Jurkat, Clone E6-1 (cell line): ENCODE measurements around the gene CCDC183.
"Not testable (repeated sequence)": the region's sequence is repeated elsewhere in the genome, so short reads cannot be mapped to it uniquely, and the experiment has no call there.

ENCODE experiments used
- DNase-seq: peaks from one replicate; pipeline ENCODE4 v3.0.0-alpha.2; 2011; ENCODE audit warnings: low read depth, low spot score
- H3K4me3 ChIP-seq: 2 replicates; pipeline ENCODE4 v1.5.1; 2011; ENCODE audit warnings: mild to moderate bottlenecking, low read length, control low read depth, moderate library complexity

Gene CCDC183

GRCh38 chr9:136843159-136843800 is 47.1 kb downstream of the CCDC183 start:
- not testable (repeated sequence) for H3K4me3 ChIP-seq, DNase-seq

- not testable (repeated sequence) for H3K4me3 ChIP-seq, DNase-seq
Observed at GRCh38 chr9:136843801-136844740, 47.9 kb downstream of the CCDC183 start.

- DNase-seq: no peak
- H3K4me3 ChIP-seq: no peak overlapping the region
Observed at GRCh38 chr9:136844761-136845464, 48.8 kb downstream of the CCDC183 start.

- DNase-seq: no peak
- H3K4me3 ChIP-seq: no peak overlapping the region
Observed at GRCh38 chr9:136845465-136846260, 49.5 kb downstream of the CCDC183 start.

- no peak overlapping the region for H3K4me3 ChIP-seq
- no peak for DNase-seq
Observed at GRCh38 chr9:136846376-136847087, 50.4 kb downstream of the CCDC183 start.

- peak overlapping the region; percentile 80 for H3K4me3 ChIP-seq
- no peak for DNase-seq
Observed at GRCh38 chr9:136847088-136847825, 51.1 kb downstream of the CCDC183 start.

- peak overlapping the region; percentile 80 for H3K4me3 ChIP-seq
- DNase-seq: peak; percentile 51
Observed at GRCh38 chr9:136847826-136848392, 51.8 kb downstream of the CCDC183 start.

- peak overlapping the region; percentile 80 for H3K4me3 ChIP-seq
- DNase-seq: no peak
Observed at GRCh38 chr9:136848393-136849037, 52.4 kb downstream of the CCDC183 start.

- peak; percentile 98 for DNase-seq
- H3K4me3 ChIP-seq: peak within 1 kb of the TSS; percentile 80
Observed at GRCh38 chr9:136849038-136849959, 53.2 kb downstream of the CCDC183 start, which contains the start of gene PHPT1. TSS of gene PHPT1 (plus strand) at chr9:136849409. CDS start at chr9:136849431, 22 bp downstream.

- no peak for DNase-seq
- peak overlapping the region; percentile 80 for H3K4me3 ChIP-seq
Observed at GRCh38 chr9:136849960-136850865, 54.1 kb downstream of the CCDC183 start.

- no peak overlapping the region for H3K4me3 ChIP-seq
- no peak for DNase-seq
Observed at GRCh38 chr9:136850866-136851775, 55.0 kb downstream of the CCDC183 start.

GRCh38 chr9:136851941-136852663 is 56.0 kb downstream of the CCDC183 start, which contains the start of gene MAMDC4:
TSS of gene MAMDC4 (plus strand) at chr9:136852346. CDS start at chr9:136852417, 71 bp downstream.
- no peak within 1 kb of the TSS for H3K4me3 ChIP-seq
- DNase-seq: no peak
